Liver (tissue), 9 donors: ENCODE measurements around the gene DGKQ. TPM values are rescaled to one million over a fixed set of nuclear protein-coding genes. Genes with fewer than 3 reads are reported as not detected.

Experiments used
- DNase-seq: peaks from one replicate; pipeline ENCODE4 v3.0.0-alpha.2; 2017; ENCODE audit warnings: low spot score
- H3K27ac ChIP-seq, 2 donors: one replicate each; pipeline ENCODE4 v1.7.0; 2013; ENCODE audit warnings: inconsistent platforms in 2 of 2, low read length in 2 of 2, control low read depth in 1 of 2, low read depth in 1 of 2, mild to moderate bottlenecking in 1 of 2
- H3K27me3 ChIP-seq, 4 donors: one replicate each; pipeline versions ENCODE4 v1.6.1 to v1.7.0; 2013; ENCODE audit warnings: low read length in 3 of 4, inconsistent platforms in 1 of 4, mild to moderate bottlenecking in 1 of 4, moderate library complexity in 1 of 4; ENCODE audit not compliant: control insufficient read depth in 4 of 4, insufficient read depth in 4 of 4
- H3K36me3 ChIP-seq, 4 donors: one replicate each; pipeline versions ENCODE4 v1.6.1 to v1.7.0; 2013; ENCODE audit warnings: low read length in 3 of 4, mild to moderate bottlenecking in 3 of 4, low read depth in 1 of 4, moderate library complexity in 1 of 4; ENCODE audit not compliant: control insufficient read depth in 4 of 4, insufficient read depth in 3 of 4
- H3K4me1 ChIP-seq, 4 donors: one replicate each; pipeline versions ENCODE4 v1.6.1 to v1.7.0; 2013; ENCODE audit warnings: low read length in 3 of 4, mild to moderate bottlenecking in 3 of 4, moderate library complexity in 1 of 4; ENCODE audit not compliant: control insufficient read depth in 4 of 4, insufficient read depth in 4 of 4
- H3K4me3 ChIP-seq, 3 donors: one replicate each; pipeline versions ENCODE4 v1.6.1 to v1.7.0; 2013; ENCODE audit warnings: low read length in 3 of 3, control low read depth in 1 of 3, low read depth in 1 of 3, mild to moderate bottlenecking in 1 of 3
- H3K9ac ChIP-seq, 2 donors: one replicate each; pipeline ENCODE4 v1.7.0; 2013; ENCODE audit warnings: low read length in 2 of 2, mild to moderate bottlenecking in 2 of 2, moderate library complexity in 2 of 2, control low read depth in 1 of 2, low read depth in 1 of 2
- H3K9me3 ChIP-seq, 4 donors: one replicate each; pipeline versions ENCODE4 v1.6.1 to v1.7.0; 2013; ENCODE audit warnings: low read length in 3 of 4; ENCODE audit not compliant: control insufficient read depth in 4 of 4
- EGR1 ChIP-seq, 2 donors: IDR thresholded peaks; 2 replicates each; pipeline ENCODE4 v1.6.1; 2016 to 2018; ENCODE audit warnings: antibody characterized with exemption in 2 of 2, low read depth in 2 of 2
- FOXA1 ChIP-seq: IDR thresholded peaks from 2 replicates; pipeline ENCODE4 v1.6.1; 2016; ENCODE audit warnings: antibody characterized with exemption
- GABPA ChIP-seq, 2 donors: IDR thresholded peaks in 1 of 2; conservative IDR thresholded peaks in 1 of 2; 2 replicates each; pipeline ENCODE4 v1.6.1; 2016; ENCODE audit warnings: antibody characterized with exemption in 2 of 2, mild to moderate bottlenecking in 1 of 2, moderate library complexity in 1 of 2
- HNF4A ChIP-seq, 2 donors: conservative IDR thresholded peaks; 2 replicates each; pipeline ENCODE4 v1.6.1; 2016; ENCODE audit warnings: antibody characterized with exemption in 2 of 2, mild to moderate bottlenecking in 2 of 2
- HNF4G ChIP-seq: IDR thresholded peaks from 2 replicates; pipeline ENCODE4 v1.6.1; 2016; ENCODE audit warnings: antibody characterized with exemption
- JUND ChIP-seq, 2 donors: IDR thresholded peaks; 2 replicates each; pipeline ENCODE4 v1.6.1; 2016; ENCODE audit warnings: antibody characterized with exemption in 2 of 2
- NR2F2 ChIP-seq: IDR thresholded peaks from 2 replicates; pipeline ENCODE4 v1.6.1; 2016; ENCODE audit warnings: antibody characterized with exemption
- RAD21 ChIP-seq, 2 donors: IDR thresholded peaks; 2 replicates each; pipeline ENCODE4 v1.6.1; 2016; ENCODE audit warnings: antibody characterized with exemption in 2 of 2, mild to moderate bottlenecking in 2 of 2
- RXRA ChIP-seq, 2 donors: IDR thresholded peaks; 2 replicates each; pipeline ENCODE4 v1.6.1; 2017 to 2018; ENCODE audit warnings: antibody characterized with exemption in 2 of 2, mild to moderate bottlenecking in 1 of 2
- SP1 ChIP-seq: IDR thresholded peaks from 2 replicates; pipeline ENCODE4 v1.6.1; 2018; ENCODE audit warnings: antibody characterized with exemption, mild to moderate bottlenecking
- TAF1 ChIP-seq: conservative IDR thresholded peaks from 2 replicates; pipeline ENCODE4 v1.6.1; 2016; ENCODE audit warnings: antibody characterized with exemption, mild to moderate bottlenecking
- YY1 ChIP-seq: IDR thresholded peaks from 2 replicates; pipeline ENCODE4 v1.6.1; 2016; ENCODE audit warnings: antibody characterized with exemption, mild to moderate bottlenecking
- WGBS: extraction: QIAGEN DNeasy Blood & Tissue Kit; methylation state at CpG from one replicate; pipeline ENCODE4 v1.1.7; 2013; 5-methylcytosine and 5-hydroxymethylcytosine counted together
- polyA plus RNA-seq, 2 donors: library from polyadenylated mRNA; stranded (reverse) in 1 of 2; unstranded in 1 of 2; fragments of 200-250 nt in 1 of 2; fragments of >200 nt in 1 of 2; fragmentation: Nextera tagmentation in 1 of 2; extraction: Ambion mirVana in 1 of 2; gene quantifications; one replicate each; pipeline versions ENCODE4 v1.2.1 to v1.2.3, GENCODE V29; 2013 to 2015
- total RNA-seq, 2 donors: library from RNA; depleted of rRNA; stranded (reverse); fragments of >200 nt; gene quantifications; one replicate each; pipeline ENCODE4 v1.2.3, GENCODE V29; 2014
- TF ChIP-seq, protein P1 (sequence below): IDR thresholded peaks from 2 replicates; pipeline ENCODE4 v1.6.1; 2016; ENCODE audit warnings: antibody characterized with exemption
- TF ChIP-seq, protein P2 (sequence below): IDR thresholded peaks from 2 replicates; pipeline ENCODE4 v1.6.1; 2016; ENCODE audit warnings: antibody characterized with exemption
- TF ChIP-seq, protein P3 (sequence below): IDR thresholded peaks from 2 replicates; pipeline ENCODE4 v1.6.1; 2016; ENCODE audit warnings: antibody characterized with exemption
- donor health status: healthy.
- donor health status: healthy.
- donor health status: healthy.
- donor health status: healthy.
- donor health status: healthy.

The DGKQ gene
- total and polyA plus RNA-seq, 4 donors: 1.5 to 8.8 (median 3.6) TPM

DNA sequence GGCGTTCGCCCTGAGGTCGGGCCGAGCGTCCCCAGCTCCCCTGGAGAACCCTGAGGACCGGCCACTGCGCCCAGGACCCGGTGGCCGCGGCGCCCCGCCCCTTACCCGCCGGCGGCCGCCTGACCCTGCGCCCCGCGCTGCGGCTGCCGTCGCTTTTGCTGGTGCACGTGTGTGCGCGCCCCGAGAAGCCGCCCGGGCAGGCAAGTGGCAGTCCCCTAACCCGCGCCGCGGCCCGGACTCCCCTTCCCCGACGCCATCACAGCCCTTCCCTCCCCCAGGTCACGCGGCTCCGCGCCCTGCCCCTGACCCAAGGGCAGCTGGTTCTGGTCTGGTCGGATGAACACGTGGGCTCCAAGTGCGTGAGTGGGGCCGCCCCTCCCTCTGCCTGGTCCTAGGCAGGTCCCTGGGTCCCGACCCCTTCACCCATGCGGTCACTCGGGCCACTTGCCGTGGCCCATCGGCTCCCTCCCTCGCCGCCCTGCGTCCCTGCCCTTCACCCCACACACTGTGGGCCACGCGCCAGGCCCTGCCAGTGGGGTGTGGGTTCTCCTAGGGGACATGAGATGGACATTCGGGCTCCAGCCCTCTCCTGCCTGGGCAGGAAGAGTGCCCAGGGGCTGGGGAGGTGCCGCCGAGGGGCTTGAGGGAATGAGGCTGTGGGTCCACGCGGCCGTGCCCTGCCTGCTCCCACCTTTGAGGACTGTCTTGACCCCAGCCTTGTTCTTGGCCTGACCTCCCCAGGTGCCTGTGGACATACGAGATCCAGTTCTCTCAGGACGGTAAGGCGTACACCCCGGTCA, 30.1 kb upstream of the DGKQ start:
- no peak overlapping the region for H3K9ac ChIP-seq
- DNase-seq: no peak
- no peaks in the 10 kb centered on the region for H3K36me3 ChIP-seq
- peaks cover 0 to 16% (median 10%) of the 10 kb centered on the region in 4 donors for H3K4me1 ChIP-seq
- H3K27me3 ChIP-seq: no peaks in the 10 kb centered on the region
- no peak for TF ChIP-seq YY1
- no peak for TF ChIP-seq SP1
- TF ChIP-seq RXRA (IDR thresholded peaks at IDR 0.05): no peak
- TF ChIP-seq, protein P1, sequence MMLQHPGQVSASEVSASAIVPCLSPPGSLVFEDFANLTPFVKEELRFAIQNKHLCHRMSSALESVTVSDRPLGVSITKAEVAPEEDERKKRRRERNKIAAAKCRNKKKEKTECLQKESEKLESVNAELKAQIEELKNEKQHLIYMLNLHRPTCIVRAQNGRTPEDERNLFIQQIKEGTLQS: no peak
- TF ChIP-seq TAF1: no peak
- no peak for TF ChIP-seq NR2F2
- TF ChIP-seq RAD21 (IDR thresholded peaks at IDR 0.05): no peak
- no peak for TF ChIP-seq HNF4A (conservative IDR thresholded peaks at IDR 0.05)
- TF ChIP-seq, protein P2, sequence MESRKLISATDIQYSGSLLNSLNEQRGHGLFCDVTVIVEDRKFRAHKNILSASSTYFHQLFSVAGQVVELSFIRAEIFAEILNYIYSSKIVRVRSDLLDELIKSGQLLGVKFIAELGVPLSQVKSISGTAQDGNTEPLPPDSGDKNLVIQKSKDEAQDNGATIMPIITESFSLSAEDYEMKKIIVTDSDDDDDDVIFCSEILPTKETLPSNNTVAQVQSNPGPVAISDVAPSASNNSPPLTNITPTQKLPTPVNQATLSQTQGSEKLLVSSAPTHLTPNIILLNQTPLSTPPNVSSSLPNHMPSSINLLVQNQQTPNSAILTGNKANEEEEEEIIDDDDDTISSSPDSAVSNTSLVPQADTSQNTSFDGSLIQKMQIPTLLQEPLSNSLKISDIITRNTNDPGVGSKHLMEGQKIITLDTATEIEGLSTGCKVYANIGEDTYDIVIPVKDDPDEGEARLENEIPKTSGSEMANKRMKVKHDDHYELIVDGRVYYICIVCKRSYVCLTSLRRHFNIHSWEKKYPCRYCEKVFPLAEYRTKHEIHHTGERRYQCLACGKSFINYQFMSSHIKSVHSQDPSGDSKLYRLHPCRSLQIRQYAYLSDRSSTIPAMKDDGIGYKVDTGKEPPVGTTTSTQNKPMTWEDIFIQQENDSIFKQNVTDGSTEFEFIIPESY: no peak
- no peak overlapping the region for H3K27ac ChIP-seq
- 39% methylated on average over 63 of the region's 63 CpGs for WGBS
- H3K9me3 ChIP-seq: no peaks in the 10 kb centered on the region
- H3K4me3 ChIP-seq: no peak overlapping the region

DNA sequence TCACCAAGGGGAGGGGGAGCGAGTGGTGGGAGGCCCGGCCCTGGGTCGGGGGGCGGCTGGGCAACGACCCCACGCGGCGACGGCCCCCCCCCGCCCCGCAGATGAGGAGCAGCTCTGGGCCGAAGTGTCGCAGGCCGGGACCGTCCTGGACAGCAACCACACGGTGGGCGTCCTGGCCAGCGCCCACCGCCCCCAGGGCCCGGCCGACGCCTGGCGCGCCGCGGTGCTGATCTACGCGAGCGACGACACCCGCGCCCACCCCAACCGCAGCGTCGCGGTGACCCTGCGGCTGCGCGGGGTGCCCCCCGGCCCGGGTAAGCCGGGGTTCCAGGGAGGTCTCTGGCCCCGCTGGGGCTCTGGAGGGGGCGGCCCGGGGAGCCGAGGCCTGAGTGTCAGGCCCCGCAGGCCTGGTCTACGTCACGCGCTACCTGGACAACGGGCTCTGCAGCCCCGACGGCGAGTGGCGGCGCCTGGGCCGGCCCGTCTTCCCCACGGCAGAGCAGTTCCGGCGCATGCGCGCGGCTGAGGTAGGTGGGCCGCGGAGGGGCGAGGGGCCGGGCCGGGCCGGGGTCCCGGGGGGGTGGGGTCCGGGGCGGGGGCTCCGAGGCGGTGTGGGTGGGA, 29.4 kb upstream of the DGKQ start:
- TF ChIP-seq HNF4G (no peak), EGR1 (IDR thresholded peaks at IDR 0.05; ENCODE audit: low read depth in 2 of 2) (no peak), YY1 (no peak)
- TF ChIP-seq, protein P2: no peak
- TF ChIP-seq, protein P1: no peak
- H3K36me3 ChIP-seq: no peaks in the 10 kb centered on the region
- no peak overlapping the region for H3K9ac ChIP-seq
- H3K27me3 ChIP-seq: no peaks in the 10 kb centered on the region
- peaks cover under 1 to 16% (median 12%) of the 10 kb centered on the region in 4 donors for H3K4me1 ChIP-seq
- WGBS: 7% methylated on average over 75 of the region's 75 CpGs
- DNase-seq: no peak
- H3K9me3 ChIP-seq: no peaks in the 10 kb centered on the region
- no peak overlapping the region for H3K27ac ChIP-seq
- H3K4me3 ChIP-seq: peak overlapping the region in 1 of 3 donors; percentile 17

DNA sequence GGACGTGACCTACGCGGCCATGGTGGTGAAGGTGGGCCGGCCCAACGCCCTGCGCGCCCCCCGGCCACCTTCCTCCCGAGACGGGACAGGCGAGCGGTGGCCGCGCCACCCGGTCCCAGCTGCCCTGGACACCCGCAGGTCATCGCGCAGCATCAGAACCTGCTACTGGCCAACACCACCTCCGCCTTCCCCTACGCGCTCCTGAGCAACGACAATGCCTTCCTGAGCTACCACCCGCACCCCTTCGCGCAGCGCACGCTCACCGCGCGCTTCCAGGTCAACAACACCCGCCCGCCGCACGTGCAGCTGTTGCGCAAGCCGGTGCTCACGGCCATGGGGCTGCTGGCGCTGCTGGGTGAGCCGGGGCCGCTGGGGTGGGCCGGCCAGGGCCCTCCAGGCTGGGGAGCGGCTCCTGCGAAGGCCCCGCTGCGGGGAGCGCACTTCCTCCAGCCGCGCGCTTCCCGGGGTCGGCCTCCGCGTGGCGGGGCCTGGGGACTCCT, 28.8 kb upstream of the DGKQ start:
- Histone ChIP-seq H3K9ac (no peak overlapping the region), H3K4me1 (peaks cover 3 to 21% (median 14%) of the 10 kb centered on the region in 4 donors), H3K36me3 (no peaks in the 10 kb centered on the region), H3K4me3 (no peak overlapping the region), H3K27me3 (no peaks in the 10 kb centered on the region), H3K9me3 (no peaks in the 10 kb centered on the region), H3K27ac (no peak overlapping the region)
- peak; percentile 58 for DNase-seq
- WGBS: 6% methylated on average over 54 of the region's 54 CpGs
- TF ChIP-seq JUND (IDR thresholded peaks at IDR 0.05) (no peak), YY1 (no peak), FOXA1 (no peak), RAD21 (IDR thresholded peaks at IDR 0.05) (no peak), EGR1 (IDR thresholded peaks at IDR 0.05; ENCODE audit: low read depth in 2 of 2) (no peak), GABPA (IDR thresholded peaks at IDR 0.05 in 1 of 2, conservative IDR thresholded peaks at IDR 0.05 in 1 of 2) (no peak), RXRA (IDR thresholded peaks at IDR 0.05) (no peak)
- TF ChIP-seq, protein P3, sequence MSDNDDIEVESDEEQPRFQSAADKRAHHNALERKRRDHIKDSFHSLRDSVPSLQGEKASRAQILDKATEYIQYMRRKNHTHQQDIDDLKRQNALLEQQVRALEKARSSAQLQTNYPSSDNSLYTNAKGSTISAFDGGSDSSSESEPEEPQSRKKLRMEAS: no peak
- TF ChIP-seq, protein P1: no peak
